ENCODE data around the gene TMEM50A. TPM values are rescaled to one million over a fixed set of nuclear protein-coding genes. Genes with fewer than 3 reads are reported as not detected.
A peak's percentile ranks its signal among the peaks of the same experiment; 100 is the strongest.

Gene TMEM50A
- total and polyA plus RNA-seq, 2 of the 13 experiments (the other 11 are each of a cell fraction or from before 2014, with no cell fraction given), result 51.2 to 61.2 TPM

- TF ChIP-seq REL (CRISPR knock-in tag; conservative IDR thresholded peaks at IDR 0.05), result 0 out of 2 replicates have a peak, but pooled peaks have one; percentile 30
- no peak for TF ChIP-seq RARA (CRISPR knock-in tag; IDR thresholded peaks at IDR 0.05)
- no peak for TF ChIP-seq TP53 (CRISPR knock-in tag; conservative IDR thresholded peaks at IDR 0.05)
- TF ChIP-seq ZNF674 (CRISPR knock-in tag; IDR thresholded peaks at IDR 0.05; ENCODE audit: low read depth), result no peak
- TF ChIP-seq NFKBIZ (CRISPR knock-in tag; IDR thresholded peaks at IDR 0.05), result 0 out of 2 replicates have a peak, but pooled peaks have one; percentile 27
- no peak for TF ChIP-seq ZNF883 (CRISPR knock-in tag; IDR thresholded peaks at IDR 0.05; ENCODE audit: not compliant biosample characterization)
- TF ChIP-seq, protein P1, sequence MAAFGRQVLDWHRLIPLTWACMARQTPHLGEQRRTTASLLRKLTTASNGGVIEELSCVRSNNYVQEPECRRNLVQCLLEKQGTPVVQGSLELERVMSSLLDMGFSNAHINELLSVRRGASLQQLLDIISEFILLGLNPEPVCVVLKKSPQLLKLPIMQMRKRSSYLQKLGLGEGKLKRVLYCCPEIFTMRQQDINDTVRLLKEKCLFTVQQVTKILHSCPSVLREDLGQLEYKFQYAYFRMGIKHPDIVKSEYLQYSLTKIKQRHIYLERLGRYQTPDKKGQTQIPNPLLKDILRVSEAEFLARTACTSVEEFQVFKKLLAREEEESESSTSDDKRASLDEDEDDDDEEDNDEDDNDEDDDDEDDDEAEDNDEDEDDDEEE (CRISPR knock-in tag; IDR thresholded peaks at IDR 0.05), result no peak; the same call in 1 of the 2 replicates
- no peak for TF ChIP-seq TIGD3 (CRISPR knock-in tag; IDR thresholded peaks at IDR 0.05; ENCODE audit: borderline replicate concordance)
- TF ChIP-seq PHB2 (IDR thresholded peaks at IDR 0.05; ENCODE audit: partially characterized antibody), result no peak
- TF ChIP-seq MZF1 (CRISPR knock-in tag; IDR thresholded peaks at IDR 0.05; ENCODE audit: borderline replicate concordance), result no peak
- no peak for TF ChIP-seq ZNF615 (CRISPR knock-in tag; IDR thresholded peaks at IDR 0.05; ENCODE audit: borderline replicate concordance)
- TF ChIP-seq ZNF567 (CRISPR knock-in tag; IDR thresholded peaks at IDR 0.05; ENCODE audit: borderline replicate concordance), result peak; percentile 73; the same call in 1 of the 2 replicates
- TF ChIP-seq SOX13 (IDR thresholded peaks at IDR 0.05), result no peak
- no peak for TF ChIP-seq SOX13 (CRISPR knock-in tag; conservative IDR thresholded peaks at IDR 0.05 in 1 of 2, IDR thresholded peaks at IDR 0.05 in 1 of 2)
- TF ChIP-seq, protein P2, sequence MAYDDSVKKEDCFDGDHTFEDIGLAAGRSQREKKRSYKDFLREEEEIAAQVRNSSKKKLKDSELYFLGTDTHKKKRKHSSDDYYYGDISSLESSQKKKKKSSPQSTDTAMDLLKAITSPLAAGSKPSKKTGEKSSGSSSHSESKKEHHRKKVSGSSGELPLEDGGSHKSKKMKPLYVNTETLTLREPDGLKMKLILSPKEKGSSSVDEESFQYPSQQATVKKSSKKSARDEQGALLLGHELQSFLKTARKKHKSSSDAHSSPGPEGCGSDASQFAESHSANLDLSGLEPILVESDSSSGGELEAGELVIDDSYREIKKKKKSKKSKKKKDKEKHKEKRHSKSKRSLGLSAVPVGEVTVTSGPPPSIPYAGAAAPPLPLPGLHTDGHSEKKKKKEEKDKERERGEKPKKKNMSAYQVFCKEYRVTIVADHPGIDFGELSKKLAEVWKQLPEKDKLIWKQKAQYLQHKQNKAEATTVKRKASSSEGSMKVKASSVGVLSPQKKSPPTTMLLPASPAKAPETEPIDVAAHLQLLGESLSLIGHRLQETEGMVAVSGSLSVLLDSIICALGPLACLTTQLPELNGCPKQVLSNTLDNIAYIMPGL (CRISPR knock-in tag; IDR thresholded peaks at IDR 0.05; ENCODE audit: borderline replicate concordance in 1 of 2, low read depth in 1 of 2), result peak; percentile 64 to 68; a peak in 3 of 4 replicates
- no peak for TF ChIP-seq JUND (CRISPR knock-in tag; IDR thresholded peaks at IDR 0.05)
- TF ChIP-seq, protein P3, sequence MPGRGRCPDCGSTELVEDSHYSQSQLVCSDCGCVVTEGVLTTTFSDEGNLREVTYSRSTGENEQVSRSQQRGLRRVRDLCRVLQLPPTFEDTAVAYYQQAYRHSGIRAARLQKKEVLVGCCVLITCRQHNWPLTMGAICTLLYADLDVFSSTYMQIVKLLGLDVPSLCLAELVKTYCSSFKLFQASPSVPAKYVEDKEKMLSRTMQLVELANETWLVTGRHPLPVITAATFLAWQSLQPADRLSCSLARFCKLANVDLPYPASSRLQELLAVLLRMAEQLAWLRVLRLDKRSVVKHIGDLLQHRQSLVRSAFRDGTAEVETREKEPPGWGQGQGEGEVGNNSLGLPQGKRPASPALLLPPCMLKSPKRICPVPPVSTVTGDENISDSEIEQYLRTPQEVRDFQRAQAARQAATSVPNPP (CRISPR knock-in tag; IDR thresholded peaks at IDR 0.05), result no peak
- TF ChIP-seq PITX1 (CRISPR knock-in tag; IDR thresholded peaks at IDR 0.05), result no peak
- no peak for TF ChIP-seq ZNF839 (CRISPR knock-in tag; IDR thresholded peaks at IDR 0.05; ENCODE audit: borderline replicate concordance)
- TF ChIP-seq RFXANK (CRISPR knock-in tag; IDR thresholded peaks at IDR 0.05), result no peak
- peak; percentile 53; the same call in 1 of the 2 replicates for TF ChIP-seq ZNF230 (CRISPR knock-in tag; IDR thresholded peaks at IDR 0.05)
- TF ChIP-seq MTF1 (CRISPR knock-in tag; IDR thresholded peaks at IDR 0.05), result no peak
These were observed at the start of gene TMEM50A (continued) for GRCh38 chr1:25338188-25338981.
